ENCODE data around the gene C16orf78. TPM values are rescaled to one million over a fixed set of nuclear protein-coding genes. Genes with fewer than 3 reads are reported as not detected.

Gene C16orf78
- total RNA-seq, 2 experiments from 2014 or later, result not detected

GRCh38 chr16:49411121-49411970 lies 37.7 kb downstream of the C16orf78 start:
- H3K27me3 Mint-ChIP-seq, result no peaks in the 10 kb centered on the region
- POLR2A ChIA-PET, result interaction anchor here (1.1 kb wide), 1 partner anchor 10 kb away, joined by 3 read pairs; no protein-coding TSS in a partner anchor

GRCh38 chr16:49414671-49415070 lies 41.1 kb downstream of the C16orf78 start:
- Mint-ChIP-seq H3K27ac (no peak overlapping the region), H3K36me3 (ENCODE audit: low read depth) (no peaks in the 10 kb centered on the region), H3K9me3 (no peaks in the 10 kb centered on the region), H3K27me3 (no peaks in the 10 kb centered on the region), H3K4me3 (no peak overlapping the region), H3K4me1 (ENCODE audit: low read depth) (no peaks in the 10 kb centered on the region)
- ChIA-PET POLR2A (no interaction called here), CTCF (interaction anchor here (0.7 to 1.3 kb wide), 2 partner anchors 178 to 507 kb away, joined by 3 read pairs; no protein-coding TSS in a partner anchor)
- no peak for TF ChIP-seq CTCF (IDR thresholded peaks at IDR 0.05)
- intact Hi-C loops (cut with micrococcal nuclease), result no loop called here
- ATAC-seq, result no peak
- DNase-seq, result no peak

More at GRCh38 chr16:49411121-49411970, 37.7 kb downstream of the C16orf78 start:
- Mint-ChIP-seq H3K9me3 (no peaks in the 10 kb centered on the region), H3K36me3 (ENCODE audit: low read depth) (no peaks in the 10 kb centered on the region), H3K27ac (no peak overlapping the region), H3K4me1 (ENCODE audit: low read depth) (peaks cover 3% of the 10 kb centered on the region), H3K4me3 (no peak overlapping the region)
- DNase-seq (no peak), ATAC-seq (no peak)
- intact Hi-C loops (cut with micrococcal nuclease), result no loop called here
- CTCF ChIA-PET, result interaction anchor here (0.8 to 1.5 kb wide), 4 partner anchors 29 to 511 kb away, joined by 3 read pairs; no protein-coding TSS in a partner anchor
- TF ChIP-seq CTCF (IDR thresholded peaks at IDR 0.05), result no peak

- Mint-ChIP-seq H3K9me3 (no peaks in the 10 kb centered on the region), H3K4me3 (no peak overlapping the region), H3K4me1 (ENCODE audit: low read depth) (no peaks in the 10 kb centered on the region), H3K27me3 (no peaks in the 10 kb centered on the region), H3K27ac (no peak overlapping the region), H3K36me3 (ENCODE audit: low read depth) (no peaks in the 10 kb centered on the region)
- ChIA-PET POLR2A (no interaction called here), CTCF (interaction anchor here (0.7 to 1.3 kb wide), 2 partner anchors 178 to 507 kb away, joined by 3 read pairs; no protein-coding TSS in a partner anchor)
- no peak for ATAC-seq
- no peak for DNase-seq
- no peak for TF ChIP-seq CTCF (IDR thresholded peaks at IDR 0.05)
- intact Hi-C loops (cut with micrococcal nuclease), result no loop called here
These were observed 41.5 kb downstream of the C16orf78 start for GRCh38 chr16:49415083-49415482.

- CTCF ChIA-PET, result no interaction called here
These were observed 42.5 kb downstream of the C16orf78 start for GRCh38 chr16:49416001-49416675.

More at GRCh38 chr16:49416001-49416675, 42.5 kb downstream of the C16orf78 start:
- ATAC-seq, result no peak
- no peak for TF ChIP-seq CTCF (IDR thresholded peaks at IDR 0.05)
- Mint-ChIP-seq H3K27me3 (no peaks in the 10 kb centered on the region), H3K36me3 (ENCODE audit: low read depth) (no peaks in the 10 kb centered on the region), H3K9me3 (no peaks in the 10 kb centered on the region), H3K4me1 (ENCODE audit: low read depth) (no peaks in the 10 kb centered on the region), H3K27ac (no peak overlapping the region), H3K4me3 (no peak overlapping the region)
- intact Hi-C loops (cut with micrococcal nuclease), result no loop called here
- DNase-seq, result no peak
- POLR2A ChIA-PET, result no interaction called here

Data from activated CD8-positive, alpha-beta T cell treated with anti-CD3 and anti-CD28 coated beads for 36 hours (primary cell).